Measurements from ENCODE around the gene ACER3.
"Not testable (repeated sequence)": the region's sequence is repeated elsewhere in the genome, so short reads cannot be mapped to it uniquely, and the experiment has no call there.

The ACER3 gene

GRCh38 chr11:76860539-76861475, at the start of gene ACER3:
TSS of gene ACER3 (plus strand) at chr11:76860918. CDS start at chr11:76860977, 59 bp downstream.
- DNase-seq, result peak; percentile 90

DNA sequence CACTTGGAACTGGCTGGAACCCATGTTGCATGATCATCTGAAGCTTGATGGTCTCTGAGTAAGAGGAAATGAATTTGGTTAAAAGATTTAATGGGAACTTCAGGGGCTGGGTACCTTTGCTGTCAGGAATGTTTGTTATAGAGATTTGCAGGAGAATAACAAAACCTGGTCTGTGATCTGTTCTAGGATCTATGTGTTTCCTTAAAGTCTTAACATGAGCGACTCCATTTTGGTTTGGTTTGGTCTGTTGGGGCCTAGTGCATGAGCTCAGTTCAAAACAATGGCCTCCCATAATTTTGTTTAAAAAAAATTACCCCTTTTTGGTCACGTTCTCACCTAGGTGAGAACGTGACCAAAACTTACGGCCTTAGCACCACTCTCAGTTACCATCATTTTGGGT, 49.5 kb upstream of the ACER3 start:
- no peak for DNase-seq

DNA sequence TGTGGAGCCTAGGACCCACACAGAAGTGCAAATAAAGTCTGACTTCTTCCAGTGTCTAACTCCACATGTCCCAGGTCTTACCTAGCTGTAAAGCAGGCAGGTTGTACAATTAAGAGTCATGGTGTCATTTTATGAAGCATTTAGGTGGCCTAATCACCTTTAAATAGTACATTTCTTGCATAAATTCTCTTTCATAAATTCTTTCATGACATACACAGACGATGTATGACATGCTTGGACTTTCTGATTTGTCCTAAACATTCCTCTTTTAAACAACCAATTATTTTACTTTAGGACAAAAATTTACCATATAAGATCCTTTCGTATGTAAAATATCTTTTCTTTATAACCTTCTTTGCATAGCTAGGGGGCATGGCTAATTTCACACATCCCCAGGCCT, 46.3 kb upstream of the ACER3 start:
- no peak for DNase-seq

GRCh38 chr11:76815678-76816077, 45.0 kb upstream of the ACER3 start:
- DNase-seq, result not testable (repeated sequence)

DNA sequence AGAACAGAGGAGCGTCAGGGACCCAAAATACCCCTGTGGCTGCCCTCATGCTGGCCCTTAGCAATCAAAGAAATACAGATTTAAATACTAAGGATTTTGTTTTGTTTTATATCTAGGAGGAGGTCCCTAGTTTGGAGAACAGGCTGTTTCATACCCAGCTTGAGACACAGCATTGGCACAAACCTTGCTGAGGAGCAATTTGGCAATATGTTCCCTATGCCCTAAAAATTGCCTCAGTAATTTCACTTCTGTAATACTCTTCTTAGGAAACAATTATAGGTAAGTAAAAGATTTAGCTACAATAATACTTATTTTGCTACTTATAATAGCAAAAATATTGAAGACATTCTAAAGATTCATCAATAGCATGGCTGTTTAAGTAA, 40.5 kb upstream of the ACER3 start:
- DNase-seq, result no peak

DNA sequence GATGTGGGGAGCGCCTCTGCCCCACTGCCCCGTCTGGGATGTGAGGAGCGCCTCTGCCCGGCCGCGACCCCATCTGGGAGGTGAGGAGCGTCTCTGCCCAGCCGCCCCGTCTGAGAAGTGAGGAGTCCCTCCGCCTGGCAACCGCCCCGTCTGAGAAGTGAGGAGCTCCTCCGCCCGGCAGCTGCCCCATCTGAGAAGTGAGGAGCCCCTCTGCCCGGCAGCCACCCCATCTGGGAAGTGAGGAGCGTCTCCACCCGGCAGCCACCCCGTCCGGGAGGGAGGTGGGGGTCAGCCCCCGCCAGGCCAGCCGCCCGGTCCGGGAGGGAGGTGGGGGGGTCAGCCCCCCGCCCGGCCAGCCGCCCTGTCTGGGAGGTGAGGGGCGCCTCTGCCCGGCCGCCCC, 39.3 kb upstream of the ACER3 start:
- not testable (repeated sequence) for DNase-seq

- no peak for DNase-seq
These were observed 38.3 kb upstream of the ACER3 start for GRCh38 chr11:76822406-76822805.

DNA sequence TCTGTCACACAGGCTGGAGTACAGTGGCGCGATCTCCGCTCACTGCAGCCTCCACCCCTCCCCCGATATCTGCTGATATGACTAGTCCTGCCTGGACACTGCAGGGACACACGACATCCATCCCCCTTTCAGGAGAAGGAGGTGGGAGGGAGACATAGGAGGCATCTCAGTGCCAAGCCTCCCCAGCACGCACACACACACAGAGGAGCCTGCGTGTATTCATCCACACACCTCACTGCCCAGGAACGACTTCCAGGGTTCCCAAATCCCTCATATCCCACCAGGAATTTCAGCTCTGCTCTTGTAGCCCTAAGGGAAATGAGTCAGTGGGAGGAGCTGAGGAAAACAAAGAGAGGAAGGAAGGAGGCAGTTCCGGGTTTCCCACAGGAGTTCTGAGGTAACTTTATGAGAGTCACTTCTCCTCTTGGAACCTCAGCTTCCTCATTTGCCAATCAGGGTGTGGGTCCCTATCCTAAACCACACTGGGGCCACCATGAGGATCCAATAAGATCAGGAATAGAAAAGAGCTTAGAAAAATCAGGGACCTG, 37.2 kb upstream of the ACER3 start:
- no peak for DNase-seq

GRCh38 chr11:76824083-76824939, 36.4 kb upstream of the ACER3 start:
- no peak for DNase-seq

DNA sequence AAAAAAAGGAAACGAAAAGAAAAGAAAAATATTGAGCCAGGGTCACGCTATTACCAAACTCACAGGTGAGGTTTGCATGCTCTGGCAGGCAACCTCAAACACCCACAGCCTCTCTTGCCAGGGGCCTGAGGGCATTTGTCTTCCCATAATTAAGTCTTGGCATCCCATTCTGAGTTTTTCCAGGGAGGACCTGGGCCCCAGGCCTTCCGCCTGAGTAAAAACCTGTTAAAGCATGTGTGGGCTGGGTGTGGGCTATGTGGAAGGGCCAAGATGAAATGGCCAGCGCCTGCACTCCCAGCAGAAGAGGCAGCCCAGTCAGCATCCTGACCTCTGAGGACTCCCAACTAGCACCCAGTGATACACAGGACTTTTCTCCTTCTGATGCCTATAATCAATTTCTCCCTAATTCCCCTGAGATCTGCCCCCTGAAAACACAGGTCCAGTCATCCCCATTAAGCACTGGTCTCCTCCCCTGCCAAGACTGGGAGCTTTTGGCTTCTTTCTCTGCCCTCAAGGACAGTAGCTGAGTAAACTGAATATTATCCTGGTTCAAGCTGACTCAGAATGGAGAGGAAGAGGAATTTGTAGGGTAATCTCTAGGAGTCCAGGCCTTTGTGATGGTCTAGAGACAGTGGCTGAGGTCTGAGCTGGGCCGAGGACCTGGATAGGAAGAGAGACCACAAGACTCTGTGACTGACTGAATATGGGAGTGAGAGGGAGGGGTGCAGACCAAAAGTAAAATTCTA, 35.6 kb upstream of the ACER3 start:
- DNase-seq, result no peak

DNA sequence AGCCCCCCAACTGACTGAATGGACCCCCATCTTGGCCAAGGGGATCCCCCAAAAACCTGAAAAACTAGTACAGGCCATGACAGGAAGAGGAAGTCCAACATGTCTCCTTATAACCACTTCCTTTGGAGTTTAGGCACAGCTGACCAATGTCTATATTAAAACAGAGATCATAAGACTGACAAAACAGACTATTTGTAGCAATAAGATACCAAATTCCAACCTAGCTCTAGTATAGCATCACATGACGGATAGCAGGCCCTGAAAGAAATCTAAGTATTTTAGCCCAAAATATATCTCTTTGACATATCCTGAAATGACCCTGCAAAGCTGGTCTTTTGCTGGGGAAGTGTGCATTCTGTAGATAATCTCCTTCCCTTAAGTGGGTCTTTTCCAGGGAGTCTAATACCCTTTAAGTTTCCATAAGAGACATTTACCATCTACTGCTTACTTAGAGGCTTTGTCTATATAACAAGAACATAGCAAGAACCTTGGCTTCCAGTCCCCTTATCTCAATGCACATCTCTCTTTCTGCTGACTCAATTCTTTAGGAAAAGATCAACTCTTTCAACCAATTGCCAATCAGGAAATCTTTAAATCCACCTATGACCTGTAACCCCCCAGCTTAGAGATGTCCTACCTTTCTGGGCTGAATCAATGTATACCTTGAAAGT, 34.9 kb upstream of the ACER3 start:
- DNase-seq, result no peak

DNA sequence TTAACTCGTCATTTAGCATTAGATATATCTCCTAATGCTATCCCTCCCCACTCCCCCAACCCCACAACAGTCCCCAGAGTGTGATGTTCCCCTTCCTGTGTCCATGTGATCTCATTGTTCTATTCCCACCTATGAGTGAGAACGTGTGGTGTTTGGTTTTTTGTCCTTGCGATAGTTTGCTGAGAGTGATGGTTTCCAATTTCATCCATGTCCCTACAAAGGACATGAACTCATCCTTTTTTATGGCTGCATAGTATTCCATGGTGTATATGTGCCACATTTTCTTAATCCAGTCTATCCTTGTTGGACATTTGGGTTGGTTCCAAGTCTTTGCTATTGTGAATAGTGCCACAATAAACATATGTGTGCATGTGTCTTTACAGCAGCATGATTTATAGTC, 34.2 kb upstream of the ACER3 start:
- DNase-seq, result not testable (repeated sequence)

DNA sequence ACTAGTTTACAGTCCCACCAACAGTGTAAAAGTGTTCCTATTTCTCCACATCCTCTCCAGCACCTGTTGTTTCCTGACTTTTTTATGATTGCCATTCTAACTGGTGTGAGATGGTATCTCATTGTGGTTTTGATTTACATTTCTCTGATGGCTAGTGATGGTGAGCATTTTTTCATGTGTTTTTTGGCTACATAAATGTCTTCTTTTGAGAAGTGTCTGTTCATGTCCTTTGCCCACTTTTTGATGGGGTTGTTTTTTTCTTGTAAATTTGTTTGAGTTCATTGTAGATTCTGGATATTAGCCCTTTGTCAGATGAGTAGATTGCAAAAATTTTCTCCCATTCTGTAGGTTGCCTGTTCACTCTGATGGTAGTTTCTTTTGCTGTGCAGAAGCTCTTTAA, 33.7 kb upstream of the ACER3 start:
- not testable (repeated sequence) for DNase-seq

GRCh38 chr11:76830639-76831327, 29.9 kb upstream of the ACER3 start:
- no peak for DNase-seq

- DNase-seq, result no peak
These were observed 28.9 kb upstream of the ACER3 start for GRCh38 chr11:76831686-76832310.

DNA sequence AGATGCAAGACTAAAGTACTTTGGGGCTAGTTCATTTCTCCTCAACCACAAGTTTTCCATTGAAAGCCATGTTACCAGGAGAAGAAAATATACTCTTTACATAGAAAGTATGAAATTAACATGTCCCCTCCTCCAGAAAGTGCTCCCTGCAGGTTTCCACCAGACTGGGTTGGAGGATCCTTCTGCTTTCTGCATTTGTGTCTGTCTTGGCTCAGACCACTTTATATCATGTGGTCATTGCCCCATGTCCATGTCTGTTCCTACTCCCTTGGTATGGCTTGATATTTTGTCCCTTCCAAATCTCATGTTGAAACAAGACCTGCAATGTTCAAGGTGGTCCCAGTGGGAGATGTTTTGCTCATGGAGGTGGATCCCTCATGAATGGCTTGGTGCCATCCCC, 28.4 kb upstream of the ACER3 start:
- DNase-seq, result no peak

- DNase-seq, result no peak
These were observed 26.6 kb upstream of the ACER3 start for GRCh38 chr11:76834151-76834550.

DNA sequence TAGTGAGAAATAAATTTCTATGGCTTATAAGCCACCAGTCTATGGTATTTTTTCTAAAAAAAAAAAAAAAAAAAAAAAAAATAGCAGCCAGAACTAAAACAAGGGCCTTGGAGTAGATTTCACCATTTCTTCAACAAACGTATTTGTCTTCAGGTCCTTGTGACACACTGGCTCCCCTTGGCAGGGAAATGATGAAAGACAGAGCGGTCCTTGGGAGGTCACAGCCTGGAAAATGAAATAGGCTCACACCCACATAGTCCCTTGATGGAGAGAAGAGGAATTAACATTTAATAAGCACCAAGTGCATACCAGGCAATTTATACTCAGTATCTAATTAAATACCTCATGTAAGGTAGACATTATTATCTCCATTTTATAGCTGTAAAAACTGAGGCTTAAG, 25.7 kb upstream of the ACER3 start:
- DNase-seq, result no peak

DNA sequence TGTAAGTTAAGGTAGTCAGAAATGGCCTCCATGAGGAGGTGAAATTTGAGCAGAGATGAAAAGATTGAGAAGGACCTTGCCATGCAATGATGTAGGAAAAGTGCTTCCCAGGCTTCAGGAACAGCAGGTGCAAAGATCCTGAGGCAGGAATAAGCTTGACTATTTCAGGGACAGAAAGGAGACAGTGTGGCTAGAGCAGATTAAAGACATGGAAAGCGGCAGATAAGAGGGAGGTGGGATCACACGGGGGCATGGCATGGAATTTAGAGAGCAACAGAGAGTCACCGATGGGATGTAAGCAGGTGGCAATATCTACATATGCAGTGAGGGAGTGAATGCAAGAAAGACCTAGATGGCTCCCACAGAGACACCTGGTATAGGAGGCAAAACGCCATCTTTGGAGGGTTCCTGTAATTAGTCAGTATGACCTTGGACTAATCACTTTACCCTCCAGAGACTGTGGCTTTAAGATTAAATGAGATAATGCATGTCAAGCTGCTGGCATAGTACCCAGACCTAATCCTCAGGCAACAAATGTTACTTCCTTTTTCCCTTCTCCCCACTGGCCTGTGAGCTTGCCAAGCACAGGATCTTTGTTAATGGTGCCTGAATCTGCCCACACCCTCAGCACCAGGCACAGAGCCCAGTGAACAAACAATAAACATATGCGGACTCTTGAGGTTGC, 24.6 kb upstream of the ACER3 start:
- DNase-seq, result peak; percentile 16

DNA sequence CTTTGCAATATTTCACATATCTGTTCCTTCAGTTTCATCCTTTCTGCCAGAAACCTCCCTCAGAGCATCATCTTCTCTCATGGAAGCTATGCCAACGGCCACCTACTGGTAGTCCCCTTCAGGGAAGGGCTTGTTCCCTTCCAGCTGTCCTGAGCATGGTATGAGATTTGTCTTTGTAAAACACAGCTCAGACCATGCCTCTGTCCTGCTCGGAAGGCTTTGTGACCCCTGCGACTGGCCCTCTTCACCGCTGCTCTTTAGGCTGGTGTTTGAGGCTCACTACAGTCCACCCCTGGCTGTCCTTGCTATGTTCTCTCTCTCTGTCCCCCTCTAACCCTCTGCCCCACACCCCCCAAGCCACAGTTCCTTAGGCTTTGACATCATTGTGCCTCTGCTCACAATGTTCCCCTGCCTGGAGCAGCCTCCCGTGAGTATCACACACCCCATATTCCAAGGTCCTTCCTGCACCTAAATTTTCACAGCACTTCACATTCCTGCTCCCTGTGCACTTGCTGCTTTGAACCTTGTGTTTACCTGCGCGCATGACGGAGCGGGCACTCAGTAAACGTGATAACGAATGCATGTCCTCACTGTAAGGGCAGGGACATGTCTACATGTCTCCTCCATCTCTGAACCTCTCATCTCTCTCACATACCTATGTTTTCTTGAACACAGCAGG, 24.0 kb upstream of the ACER3 start:
- DNase-seq, result no peak
